ENCODE measurements around the gene ENKD1. TPM values are rescaled to one million over a fixed set of nuclear protein-coding genes. Genes with fewer than 3 reads are reported as not detected.

Gene ENKD1
- total and polyA plus RNA-seq, 2 experiments from 2014 or later = 23.3 to 34.8 TPM

DNA sequence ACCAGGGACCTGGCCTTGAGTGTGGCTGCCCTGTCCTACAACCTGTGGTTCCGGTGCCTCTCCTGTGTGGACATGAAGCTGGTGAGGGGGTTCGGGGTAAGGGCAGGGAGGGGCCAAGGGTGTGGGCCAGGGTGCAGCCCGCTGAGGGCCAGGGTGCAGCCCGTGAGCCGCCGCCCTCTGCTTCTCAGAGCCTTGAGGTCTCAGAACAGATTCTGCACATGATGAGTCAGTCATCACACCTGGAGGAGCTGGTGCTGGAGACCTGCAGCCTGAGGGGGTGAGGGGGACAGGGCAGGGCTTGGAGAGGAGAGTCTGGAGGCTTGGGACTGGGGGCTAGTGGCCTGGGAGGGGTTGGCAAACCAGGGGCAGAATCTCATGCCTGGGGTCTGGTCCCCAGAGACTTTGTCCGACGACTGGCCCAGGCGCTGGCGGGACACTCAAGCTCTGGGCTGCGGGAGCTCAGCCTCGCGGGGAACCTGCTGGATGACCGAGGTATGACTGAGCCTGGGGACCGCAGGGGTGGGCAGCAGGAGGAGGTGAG lies 19.4 kb downstream of the ENKD1 start:
- Histone ChIP-seq H3K27me3 (peaks cover 95% of the 10 kb centered on the region), H3K4me1 (ENCODE audit: low read depth) (no peaks in the 10 kb centered on the region), H3K4me3 (no peak overlapping the region), H3K9me3 (ENCODE audit: low read depth) (no peaks in the 10 kb centered on the region), H3K27ac (no peak overlapping the region), H3K36me3 (no peaks in the 10 kb centered on the region)
- DNase-seq (ENCODE audit: low read depth in 1 of 2, low spot score in 1 of 2) = no peak
- TF ChIP-seq CTCF (IDR thresholded peaks at IDR 0.05; ENCODE audit: low read depth, low read length) = no peak

- Histone ChIP-seq H3K4me1 (ENCODE audit: low read depth) (no peaks in the 10 kb centered on the region), H3K27me3 (peaks cover 79% of the 10 kb centered on the region), H3K4me3 (no peak overlapping the region), H3K9me3 (ENCODE audit: low read depth) (no peaks in the 10 kb centered on the region), H3K27ac (no peak overlapping the region), H3K36me3 (no peaks in the 10 kb centered on the region)
- TF ChIP-seq CTCF (IDR thresholded peaks at IDR 0.05; ENCODE audit: low read depth, low read length) = no peak
- DNase-seq (ENCODE audit: low read depth in 1 of 2, low spot score in 1 of 2) = no peak
These were observed 21.0 kb downstream of the ENKD1 start for GRCh38 chr16:67645397-67646121.

DNA sequence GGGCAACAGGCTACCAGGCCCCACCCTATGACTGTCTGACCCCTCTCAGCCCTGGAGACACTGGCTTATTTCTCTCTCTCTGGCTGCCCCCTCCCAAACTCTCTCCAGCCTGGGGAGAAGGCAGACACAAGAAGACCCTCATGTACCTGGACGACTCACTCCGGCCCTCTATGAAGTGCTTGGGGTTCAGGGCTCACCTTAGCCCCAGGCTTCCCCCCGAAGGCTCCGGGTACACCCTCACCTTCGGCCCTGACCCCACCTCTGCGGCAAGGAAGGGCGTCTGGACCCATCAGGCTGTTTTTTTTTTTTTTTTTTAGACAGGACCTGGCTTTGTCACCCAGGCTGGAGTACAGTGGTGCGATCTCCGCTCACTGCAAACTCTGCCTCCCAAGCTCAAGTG lies 22.5 kb downstream of the ENKD1 start:
- DNase-seq (ENCODE audit: low read depth in 1 of 2, low spot score in 1 of 2) = no peak
- Histone ChIP-seq H3K9me3 (ENCODE audit: low read depth) (no peaks in the 10 kb centered on the region), H3K27me3 (peaks cover 64% of the 10 kb centered on the region), H3K27ac (no peak overlapping the region), H3K4me1 (ENCODE audit: low read depth) (no peaks in the 10 kb centered on the region), H3K36me3 (no peaks in the 10 kb centered on the region), H3K4me3 (no peak overlapping the region)
- TF ChIP-seq CTCF (IDR thresholded peaks at IDR 0.05; ENCODE audit: low read depth, low read length) = no peak

GRCh38 chr16:67641779-67642708 lies 24.5 kb downstream of the ENKD1 start:
- Histone ChIP-seq H3K27me3 (peaks cover 44% of the 10 kb centered on the region), H3K9me3 (ENCODE audit: low read depth) (no peaks in the 10 kb centered on the region), H3K4me3 (no peak overlapping the region), H3K36me3 (peaks cover 16% of the 10 kb centered on the region), H3K4me1 (ENCODE audit: low read depth) (no peaks in the 10 kb centered on the region), H3K27ac (no peak overlapping the region)
- peak in 1 of 2 donors; percentile 60 for DNase-seq (ENCODE audit: low read depth in 1 of 2, low spot score in 1 of 2)
- TF ChIP-seq CTCF (IDR thresholded peaks at IDR 0.05; ENCODE audit: low read depth, low read length) = no peak

GRCh38 chr16:67637625-67638024 lies 28.9 kb downstream of the ENKD1 start:
- H3K9me3 ChIP-seq (ENCODE audit: low read depth) = no peaks in the 10 kb centered on the region
- H3K36me3 ChIP-seq = peaks cover 46% of the 10 kb centered on the region
- H3K27ac ChIP-seq = no peak overlapping the region
- H3K4me1 ChIP-seq (ENCODE audit: low read depth) = no peaks in the 10 kb centered on the region
- DNase-seq (ENCODE audit: low read depth in 1 of 2, low spot score in 1 of 2) = no peak
- no peak for TF ChIP-seq CTCF (IDR thresholded peaks at IDR 0.05; ENCODE audit: low read depth, low read length)
- H3K27me3 ChIP-seq = peaks cover 5% of the 10 kb centered on the region
- no peak overlapping the region for H3K4me3 ChIP-seq

All from cardiac muscle cell (in vitro differentiated cells and primary cell).